GM21737 (cell line): ENCODE results near the gene TRPT1.

Experiments
- ATAC-seq: cut with Tn5 transposase; IDR thresholded peaks from one replicate; pipeline ENCODE4 v1.9.1; 2021; ENCODE audit warnings: mild to moderate bottlenecking, moderate library complexity; ENCODE audit not compliant: unreplicated experiment

The TRPT1 gene

GRCh38 chr11:64245797-64246620, 20.0 kb upstream of the TRPT1 start:
- ATAC-seq, result no peak

- ATAC-seq, result no peak
Measured at GRCh38 chr11:64245401-64245796, 19.4 kb upstream of the TRPT1 start.

DNA sequence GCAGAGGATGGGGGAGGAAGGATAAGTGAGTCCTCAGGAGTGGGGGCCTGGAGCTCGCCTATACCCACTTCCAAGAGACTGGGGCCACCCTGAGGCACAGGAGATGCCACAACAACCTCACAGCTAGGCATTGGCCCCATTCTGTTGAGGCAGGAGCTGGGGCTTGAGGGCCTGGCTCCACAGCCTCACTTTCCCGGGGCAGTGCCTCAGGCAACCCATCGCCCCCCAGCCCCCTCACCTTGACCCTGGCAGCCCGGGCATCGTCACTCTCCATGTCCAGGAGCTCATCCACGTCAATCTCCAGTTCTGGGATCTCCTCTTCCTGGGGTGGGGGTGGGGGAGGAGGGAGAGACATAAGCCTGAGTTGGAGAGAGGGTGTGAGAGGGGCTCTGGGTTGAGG, 19.0 kb upstream of the TRPT1 start:
- no peak for ATAC-seq

DNA sequence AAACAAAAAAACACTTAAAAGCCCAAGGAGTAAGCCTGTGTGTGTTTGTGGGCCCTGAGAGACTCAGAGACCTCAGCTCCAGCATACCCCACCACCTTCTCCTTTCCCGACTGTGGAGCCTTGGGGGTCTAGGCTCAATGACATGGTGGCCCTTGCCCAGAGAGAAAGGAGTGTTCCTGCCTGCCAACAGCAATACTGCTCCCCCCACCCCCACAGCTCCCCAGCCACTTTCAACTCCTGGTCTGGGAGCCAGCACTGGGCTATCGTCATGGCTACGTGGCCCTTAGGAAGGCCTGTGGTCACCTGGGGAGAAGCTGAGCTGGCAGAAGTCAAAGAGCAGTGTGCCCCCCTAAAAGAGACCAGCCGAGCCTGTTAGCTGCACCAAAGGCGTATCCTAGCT, 18.1 kb upstream of the TRPT1 start:
- no peak for ATAC-seq

- no peak for ATAC-seq
Measured at GRCh38 chr11:64243236-64243854, 17.4 kb upstream of the TRPT1 start.

- ATAC-seq, result peak; percentile 6
Measured at GRCh38 chr11:64241491-64242374, 15.7 kb upstream of the TRPT1 start.

DNA sequence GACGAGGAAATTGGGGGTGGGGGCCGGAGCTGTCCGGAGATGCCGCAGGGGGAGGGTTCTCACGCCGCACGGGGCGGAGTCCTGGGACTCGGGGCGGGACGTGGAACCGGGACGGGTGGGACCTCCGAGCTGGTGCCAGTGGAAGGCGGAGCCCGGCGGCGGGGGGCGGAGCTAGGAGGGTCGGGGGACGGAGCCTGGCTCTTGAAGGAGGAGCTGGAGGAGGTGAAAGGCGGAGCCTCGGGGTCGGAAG, 15.2 kb upstream of the TRPT1 start:
- peak; percentile 57 for ATAC-seq

DNA sequence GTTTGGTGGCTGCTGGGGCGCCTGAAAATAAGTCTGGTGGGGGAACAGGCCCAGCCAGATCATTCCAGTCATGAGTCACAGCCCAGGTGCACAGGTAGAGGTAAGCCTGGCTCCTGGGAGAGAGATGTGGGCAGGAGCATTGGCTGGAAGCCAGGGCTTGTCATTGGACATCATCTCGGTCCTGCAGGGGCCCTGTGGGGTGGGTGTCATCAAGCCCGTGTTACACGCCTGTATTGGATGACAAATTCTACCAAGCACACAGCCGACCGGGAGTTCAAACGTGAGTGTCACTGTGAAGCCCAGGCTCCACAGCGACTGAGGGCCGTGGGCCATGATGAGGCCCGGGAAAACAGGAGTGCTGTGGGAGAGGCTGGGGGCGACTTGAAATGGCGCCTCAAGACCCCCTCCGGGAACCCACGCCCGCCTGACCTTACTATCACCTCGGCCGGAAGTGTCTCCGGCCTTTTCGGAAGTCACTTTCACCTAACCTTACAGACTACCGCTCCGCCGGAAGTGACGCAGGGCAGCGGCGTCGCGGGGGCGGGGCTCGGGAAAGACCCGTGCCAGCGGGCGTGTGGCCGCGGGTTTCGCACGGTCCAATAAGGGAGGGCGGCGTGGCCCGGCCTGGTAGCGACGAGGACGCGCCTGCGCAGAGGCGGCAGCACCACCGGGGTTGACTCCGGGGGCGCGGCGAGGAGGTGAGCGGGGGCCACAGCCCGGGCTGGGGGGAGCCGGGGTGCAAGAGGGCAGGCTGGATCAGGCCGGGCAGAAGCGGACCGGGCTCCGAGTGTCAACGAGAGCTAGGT, 14.7 kb upstream of the TRPT1 start, which contains the start of gene FKBP2:
FKBP2 (plus strand) TSS at position 661 of the 806 bp plus-strand sequence. CDS start 1,293 bp downstream, outside the sequence.
- peak; percentile 40 for ATAC-seq

DNA sequence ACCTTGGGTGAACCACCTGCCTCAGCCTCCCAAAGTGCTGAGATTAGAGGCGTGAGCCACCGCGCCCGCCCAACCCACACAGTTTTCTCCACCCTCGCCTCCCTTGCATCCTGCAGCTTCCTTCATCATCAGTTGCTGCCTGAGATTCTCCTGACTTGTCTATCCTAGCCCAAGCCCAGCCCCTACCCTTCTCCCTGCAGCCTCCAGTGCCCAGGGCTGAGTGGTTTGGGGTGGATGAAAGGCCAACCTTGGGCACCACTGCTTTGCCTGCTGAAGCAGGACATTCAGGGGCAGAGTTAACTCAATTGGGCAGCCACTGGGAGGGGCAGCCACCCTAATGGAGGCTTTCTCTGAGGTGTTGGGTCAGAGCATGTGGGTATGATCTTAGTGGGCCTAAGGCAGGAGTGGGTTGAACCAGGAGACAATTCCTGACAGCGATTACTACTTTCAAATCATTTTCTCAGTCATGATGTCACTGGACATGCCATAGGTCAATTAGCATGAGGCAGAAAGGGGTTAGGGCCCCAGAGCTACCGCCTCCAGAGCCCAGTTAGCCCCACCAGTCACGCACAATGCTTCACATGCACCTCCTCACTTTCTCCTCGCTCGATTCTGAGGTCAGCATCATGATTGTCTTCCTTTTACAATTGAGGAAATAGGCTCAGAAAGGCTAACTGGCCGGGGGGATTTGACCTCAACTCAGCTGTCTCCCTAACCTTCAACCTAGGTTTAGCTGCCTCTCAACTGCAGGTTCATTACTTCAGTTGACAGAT, 13.9 kb upstream of the TRPT1 start:
- peak; percentile 14 for ATAC-seq

DNA sequence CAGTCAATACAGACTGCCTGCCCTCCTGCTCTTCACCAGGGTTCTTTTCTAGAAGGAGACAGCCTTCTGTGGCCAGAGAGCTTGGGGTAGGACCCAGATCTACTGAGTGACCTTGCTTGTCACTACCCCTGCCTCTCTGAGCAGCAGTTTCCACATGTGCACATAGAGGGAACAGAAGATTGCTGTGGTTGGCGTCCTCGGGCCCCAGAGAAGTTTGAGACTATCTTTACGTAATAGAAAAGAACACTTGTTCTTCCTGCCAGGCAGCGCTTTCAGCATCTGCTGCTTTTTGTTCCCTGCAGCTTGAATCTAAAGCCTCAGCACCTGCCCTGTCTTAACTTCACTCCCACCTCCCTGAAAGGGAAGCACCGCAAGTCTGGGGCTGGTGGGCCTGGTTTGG, 13.0 kb upstream of the TRPT1 start:
- ATAC-seq, result no peak

DNA sequence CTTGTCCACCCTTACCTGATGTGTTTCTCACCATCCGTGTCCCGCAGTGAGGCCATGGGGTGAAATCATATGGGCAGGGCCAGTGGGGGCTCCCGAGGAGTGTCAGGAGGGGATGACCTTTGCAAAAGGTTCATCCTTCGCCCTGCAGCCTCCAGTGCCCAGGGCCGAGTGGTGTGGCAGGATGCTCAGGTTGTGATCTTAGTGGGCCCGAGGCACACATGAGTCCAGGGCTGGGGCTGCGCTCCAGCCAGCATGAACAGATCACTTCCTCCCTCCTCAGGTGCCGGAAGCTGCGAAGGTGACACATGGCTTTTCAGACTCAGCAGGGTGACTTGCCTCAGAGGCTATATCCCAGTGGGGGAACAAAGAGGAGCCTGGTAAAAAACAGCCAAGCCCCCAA, 12.1 kb upstream of the TRPT1 start:
- no peak for ATAC-seq

DNA sequence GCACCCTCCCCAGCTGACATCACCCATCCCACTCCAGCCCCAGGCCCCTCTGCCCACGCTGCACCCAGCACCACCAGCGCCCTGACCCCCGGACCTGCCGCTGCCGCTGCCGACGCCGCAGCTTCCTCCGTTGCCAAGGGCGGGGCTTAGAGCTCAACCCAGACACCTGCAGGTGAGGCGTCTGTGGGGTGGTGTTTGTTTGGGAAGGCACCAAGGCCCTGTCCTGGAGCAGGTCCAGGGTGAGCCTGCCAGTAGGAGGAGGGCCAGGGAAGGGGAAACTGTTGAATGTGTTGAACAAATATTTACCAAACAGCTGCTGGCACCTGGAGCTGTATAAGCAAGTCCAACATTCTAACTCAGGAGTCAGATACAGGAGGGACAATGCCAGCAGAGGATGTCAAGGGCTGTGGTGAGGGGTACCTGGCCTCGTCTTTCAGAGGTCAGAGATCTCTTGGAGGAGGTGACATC, 11.5 kb upstream of the TRPT1 start:
- no peak for ATAC-seq

GRCh38 chr11:64235437-64236161, 9.6 kb upstream of the TRPT1 start:
- ATAC-seq, result no peak

DNA sequence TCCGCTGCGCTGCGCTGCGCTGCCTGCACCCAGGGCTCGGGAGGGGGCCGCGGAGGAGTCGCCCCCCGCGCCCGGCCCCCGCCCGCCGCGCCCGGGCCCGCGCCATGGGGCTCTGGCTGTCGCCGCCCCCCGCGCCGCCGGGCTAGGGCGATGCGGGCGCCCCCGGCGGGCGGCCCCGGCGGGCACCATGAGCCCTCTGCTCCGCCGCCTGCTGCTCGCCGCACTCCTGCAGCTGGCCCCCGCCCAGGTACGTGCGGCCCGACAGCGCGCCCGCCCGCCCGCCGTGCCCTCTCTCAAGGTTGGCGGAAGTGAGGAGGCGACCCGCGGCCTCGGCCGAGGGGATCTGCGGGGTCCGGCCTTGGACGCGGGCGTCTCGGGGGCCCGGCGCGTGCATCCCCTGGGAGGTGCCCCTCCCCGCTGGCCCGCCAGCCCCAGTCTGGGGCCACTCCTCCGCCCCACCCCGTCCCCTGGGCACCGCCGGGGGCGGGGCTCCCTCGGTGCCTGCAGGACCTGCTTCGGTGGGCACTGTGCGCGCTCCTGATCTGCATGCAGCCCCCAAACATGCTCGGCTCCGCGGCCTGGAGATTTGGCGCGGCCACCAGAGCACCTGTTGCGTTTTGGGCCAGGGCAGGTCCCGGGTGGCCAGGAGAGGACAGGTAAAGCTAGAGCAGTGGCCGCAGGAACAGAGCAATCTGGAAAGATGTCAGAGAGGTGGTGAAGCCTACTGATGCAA, 8.8 kb upstream of the TRPT1 start:
- ATAC-seq, result no peak

- no peak for ATAC-seq
Measured at GRCh38 chr11:64233913-64234586, 8.1 kb upstream of the TRPT1 start, which contains the start of gene VEGFB. Gene VEGFB, plus strand, starts transcription at chr11:64234584. Its CDS starts 250 bp downstream, at chr11:64234834.

- ATAC-seq, result no peak
Measured at GRCh38 chr11:64232967-64233315, 7.0 kb upstream of the TRPT1 start.

DNA sequence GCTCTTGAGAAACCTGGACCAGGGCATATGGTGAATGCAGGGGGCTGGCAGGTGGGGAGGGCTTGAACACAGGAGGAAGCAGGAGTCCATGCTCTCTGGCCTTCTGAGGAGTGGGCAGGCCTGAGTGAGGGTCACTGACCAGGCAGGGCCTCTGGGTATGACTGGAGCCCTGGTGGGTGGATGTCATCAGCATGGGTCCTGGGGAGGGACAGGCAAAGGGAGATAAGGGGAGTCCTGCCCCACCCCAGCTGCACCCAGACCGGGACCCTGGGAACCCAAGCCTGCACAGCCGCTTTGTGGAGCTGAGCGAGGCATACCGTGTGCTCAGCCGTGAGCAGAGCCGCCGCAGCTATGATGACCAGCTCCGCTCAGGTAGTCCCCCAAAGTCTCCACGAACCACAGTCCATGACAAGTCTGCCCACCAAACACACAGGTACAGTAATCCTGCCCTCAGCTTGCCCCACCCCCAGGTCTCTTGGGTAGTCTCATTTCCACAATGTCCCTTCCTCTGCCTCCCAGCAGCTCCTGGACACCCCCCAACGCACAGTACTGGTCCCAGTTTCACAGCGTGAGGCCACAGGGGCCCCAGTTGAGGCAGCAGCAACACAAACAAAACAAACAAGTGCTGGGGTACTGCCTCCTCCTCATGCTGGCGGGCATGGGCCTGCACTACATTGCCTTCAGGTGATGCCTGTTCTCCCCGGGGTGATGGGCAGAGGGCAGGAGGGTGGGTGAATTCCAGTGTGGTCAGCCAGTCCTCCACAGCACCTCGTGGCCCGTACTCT, 6.4 kb upstream of the TRPT1 start:
- ATAC-seq, result no peak
